ENCODE data around the gene DHX35. TPM values are rescaled to one million over a fixed set of nuclear protein-coding genes. Genes with fewer than 3 reads are reported as not detected.

DHX35 gene
- total RNA-seq, 6 experiments from 2014 or later = 3.2 to 7.5 (median 4.8) TPM

DNA sequence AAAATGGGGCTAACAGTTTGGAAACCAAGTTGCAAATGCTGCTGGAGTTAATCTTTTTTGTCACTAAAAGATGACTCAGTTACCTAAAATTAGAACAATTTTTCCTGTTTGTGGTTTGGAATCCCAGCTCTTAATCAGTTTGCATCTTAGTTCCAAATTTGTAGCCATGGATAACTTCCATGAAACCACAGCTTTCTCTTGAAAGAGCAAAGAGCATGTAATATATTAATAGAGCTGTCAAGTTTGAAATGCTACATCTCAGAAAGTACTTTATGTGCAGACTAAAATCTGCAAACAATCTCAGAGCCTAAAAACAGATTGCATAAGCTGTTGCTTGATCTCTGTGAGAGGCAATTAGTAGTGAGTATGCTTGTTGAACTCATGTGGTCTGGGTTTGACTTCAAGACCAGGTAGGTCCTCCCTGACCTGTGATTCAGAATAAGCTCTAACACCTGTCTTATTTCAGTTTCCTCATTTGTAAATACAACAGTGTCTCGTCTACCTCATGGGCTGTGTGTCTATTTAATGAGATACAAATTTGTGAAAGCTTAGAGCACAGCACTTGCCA lies 23.5 kb downstream of the DHX35 start:
- TF ChIP-seq, protein P1, sequence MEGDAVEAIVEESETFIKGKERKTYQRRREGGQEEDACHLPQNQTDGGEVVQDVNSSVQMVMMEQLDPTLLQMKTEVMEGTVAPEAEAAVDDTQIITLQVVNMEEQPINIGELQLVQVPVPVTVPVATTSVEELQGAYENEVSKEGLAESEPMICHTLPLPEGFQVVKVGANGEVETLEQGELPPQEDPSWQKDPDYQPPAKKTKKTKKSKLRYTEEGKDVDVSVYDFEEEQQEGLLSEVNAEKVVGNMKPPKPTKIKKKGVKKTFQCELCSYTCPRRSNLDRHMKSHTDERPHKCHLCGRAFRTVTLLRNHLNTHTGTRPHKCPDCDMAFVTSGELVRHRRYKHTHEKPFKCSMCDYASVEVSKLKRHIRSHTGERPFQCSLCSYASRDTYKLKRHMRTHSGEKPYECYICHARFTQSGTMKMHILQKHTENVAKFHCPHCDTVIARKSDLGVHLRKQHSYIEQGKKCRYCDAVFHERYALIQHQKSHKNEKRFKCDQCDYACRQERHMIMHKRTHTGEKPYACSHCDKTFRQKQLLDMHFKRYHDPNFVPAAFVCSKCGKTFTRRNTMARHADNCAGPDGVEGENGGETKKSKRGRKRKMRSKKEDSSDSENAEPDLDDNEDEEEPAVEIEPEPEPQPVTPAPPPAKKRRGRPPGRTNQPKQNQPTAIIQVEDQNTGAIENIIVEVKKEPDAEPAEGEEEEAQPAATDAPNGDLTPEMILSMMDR (IDR thresholded peaks at IDR 0.05) = no peak
- no peak for TF ChIP-seq POLR2A (IDR thresholded peaks at IDR 0.05)
- H3K4me3 ChIP-seq = no peak overlapping the region
- DNase-seq (no peak), ATAC-seq (peak; percentile 61 to 92 (median 70))
- H3K4me1 ChIP-seq = peaks cover 0 to 21% (median 8%) of the 10 kb centered on the region in 4 donors
- H3K27me3 ChIP-seq = no peaks in the 10 kb centered on the region
- intact Hi-C loops (cut with DNase I) = no loop called here
- H3K9me3 ChIP-seq = no peaks in the 10 kb centered on the region
- H3K36me3 ChIP-seq = peaks cover 0 to 6% (median 3%) of the 10 kb centered on the region in 4 donors
- H3K27ac ChIP-seq = peak overlapping the region in 2 of 3 donors; percentile 6 to 68
- 29% methylated on average over 1 of the region's 1 CpG for WGBS (ENCODE audit: insufficient coverage, low coverage, low lambda C conversion rate, missing lambda C conversion rate)

DNA sequence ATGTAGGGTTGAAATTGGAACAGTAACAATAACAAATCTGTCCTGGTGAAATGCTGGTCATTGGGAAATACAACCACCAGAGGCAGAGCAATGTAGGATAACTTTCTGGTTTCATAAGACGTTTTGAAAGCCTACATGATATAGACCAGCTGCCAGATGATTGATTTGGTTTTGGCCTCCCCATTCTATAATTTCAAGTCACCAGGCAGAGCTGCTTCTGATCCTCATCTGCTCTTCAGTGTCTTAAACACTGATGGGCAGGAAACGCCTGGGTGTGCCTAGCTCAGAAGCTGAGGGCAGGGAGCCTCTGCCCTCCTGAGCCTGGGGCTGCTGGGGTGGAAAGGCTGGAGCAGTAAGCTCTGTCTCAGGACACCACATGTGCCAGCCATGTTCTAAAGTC lies 24.5 kb downstream of the DHX35 start:
- DNase-seq = no peak
- 67% methylated on average over 1 of the region's 2 CpGs for WGBS (ENCODE audit: insufficient coverage, low coverage, low lambda C conversion rate, missing lambda C conversion rate)
- peak overlapping the region in 1 of 3 donors; percentile 68 for H3K27ac ChIP-seq

DNA sequence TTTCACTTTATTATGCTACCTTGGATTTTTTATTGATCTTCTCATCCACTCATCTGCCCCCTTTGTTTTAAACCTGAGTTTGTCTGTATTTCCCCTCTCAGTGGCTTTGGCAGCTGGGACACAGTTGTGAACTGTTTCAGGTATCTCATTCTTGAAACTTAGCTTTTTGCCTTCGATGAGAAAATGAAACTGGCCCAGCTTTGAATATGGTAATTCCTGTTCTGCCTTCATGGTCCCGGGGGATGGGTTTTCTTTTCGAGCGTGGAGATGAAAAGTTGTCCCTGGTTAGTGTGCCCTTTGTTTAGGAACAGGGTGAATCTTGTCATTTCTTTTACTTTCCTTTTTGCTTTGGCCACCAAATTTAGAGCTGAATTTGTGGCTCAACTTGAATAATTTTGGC lies 25.6 kb downstream of the DHX35 start:
- H3K27me3 ChIP-seq = no peaks in the 10 kb centered on the region
- WGBS (ENCODE audit: insufficient coverage, low coverage, low lambda C conversion rate, missing lambda C conversion rate) = 80% methylated on average over 4 of the region's 4 CpGs
- H3K27ac ChIP-seq = no peak overlapping the region
- H3K9me3 ChIP-seq = no peaks in the 10 kb centered on the region
- H3K4me1 ChIP-seq = peaks cover 0 to 26% (median 8%) of the 10 kb centered on the region in 4 donors
- ATAC-seq (no peak), DNase-seq (no peak)
- H3K36me3 ChIP-seq = peaks cover 0 to 6% (median 3%) of the 10 kb centered on the region in 4 donors
- TF ChIP-seq POLR2A (IDR thresholded peaks at IDR 0.05) = no peak
- TF ChIP-seq, protein P1 (IDR thresholded peaks at IDR 0.05) = no peak
- intact Hi-C loops (cut with DNase I) = no loop called here
- no peak overlapping the region for H3K4me3 ChIP-seq

More for the DNA sequence above, 24.5 kb downstream of the DHX35 start:
- no peak for TF ChIP-seq POLR2A (IDR thresholded peaks at IDR 0.05)
- Histone ChIP-seq H3K27me3 (no peaks in the 10 kb centered on the region), H3K4me3 (no peak overlapping the region), H3K9me3 (no peaks in the 10 kb centered on the region), H3K4me1 (peaks cover 0 to 21% (median 8%) of the 10 kb centered on the region in 4 donors), H3K36me3 (peaks cover 0 to 6% (median 3%) of the 10 kb centered on the region in 4 donors)
- intact Hi-C loops (cut with DNase I) = no loop called here
- ATAC-seq = peak in 1 of 4 donors; percentile 33

DNA sequence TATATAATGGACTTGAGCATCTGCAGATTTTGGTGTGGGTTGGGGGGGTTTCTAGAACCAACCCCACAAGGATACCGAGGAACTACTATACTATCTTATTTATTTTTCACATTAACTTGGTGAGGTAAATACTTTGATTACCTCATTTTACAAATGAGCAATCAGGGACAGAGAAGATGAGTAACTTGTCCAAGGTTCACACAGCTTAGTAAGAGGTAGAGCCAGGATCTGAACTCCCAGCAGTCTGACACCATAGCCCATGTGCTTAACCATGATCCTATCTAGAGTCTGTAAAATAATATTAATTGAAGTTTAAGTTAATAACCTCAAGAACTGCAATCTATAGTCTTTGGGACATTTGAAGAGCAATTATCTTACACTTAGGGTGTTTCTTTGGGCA lies 28.6 kb downstream of the DHX35 start:
- 81% methylated on average over 1 of the region's 1 CpG for WGBS (ENCODE audit: insufficient coverage, low coverage, low lambda C conversion rate, missing lambda C conversion rate)

More for the DNA sequence above, 28.6 kb downstream of the DHX35 start:
- Histone ChIP-seq H3K36me3 (peaks cover 0 to 6% (median 0%) of the 10 kb centered on the region in 4 donors), H3K4me3 (no peak overlapping the region), H3K4me1 (peaks cover 0 to 20% (median 4%) of the 10 kb centered on the region in 4 donors), H3K27ac (no peak overlapping the region), H3K9me3 (no peaks in the 10 kb centered on the region), H3K27me3 (no peaks in the 10 kb centered on the region)
- ATAC-seq (peak in 1 of 4 donors; percentile 75), DNase-seq (no peak)
- intact Hi-C loops (cut with DNase I) = no loop called here
- no peak for TF ChIP-seq POLR2A (IDR thresholded peaks at IDR 0.05)
- TF ChIP-seq, protein P1 (IDR thresholded peaks at IDR 0.05) = no peak
